SK-N-SH treated with all-trans-retinoic acid at 6 μM for 48 hours (cell line): ENCODE data around the gene PPFIA3.

ENCODE experiments used
- ARNTL ChIP-seq: fragments of 450-650 bp; formaldehyde crosslinking; IDR thresholded peaks from 2 replicates; pipeline ENCODE4 v1.5.0; 2020; ENCODE audit warnings: low read depth, mild to moderate bottlenecking, moderate library complexity, borderline replicate concordance
- BACH2 ChIP-seq: fragments of 250-450 bp; sonication (Bioruptor Pico); IDR thresholded peaks from 2 replicates; pipeline ENCODE4 v1.9.0; 2021; ENCODE audit warnings: mild to moderate bottlenecking, borderline replicate concordance
- CSRNP3 ChIP-seq: fragments of 250-450 bp; sonication (Bioruptor Pico); IDR thresholded peaks from 2 replicates; pipeline ENCODE4 v1.5.1; 2021; ENCODE audit warnings: mild to moderate bottlenecking, moderate library complexity
- RARB ChIP-seq: fragments of 250-450 bp; sonication (Bioruptor Pico); IDR thresholded peaks from 2 replicates; pipeline ENCODE4 v1.8.0; 2021; ENCODE audit warnings: mild to moderate bottlenecking, moderate library complexity
- ZFP30 ChIP-seq: fragments of 450-650 bp; formaldehyde crosslinking; IDR thresholded peaks from 2 replicates; pipeline ENCODE4 v1.5.0; 2022; ENCODE audit warnings: mild to moderate bottlenecking, moderate library complexity
- ZNF8 ChIP-seq: fragments of 450-650 bp; formaldehyde crosslinking; IDR thresholded peaks from 2 replicates; pipeline ENCODE4 v1.5.0; 2020; ENCODE audit warnings: mild to moderate bottlenecking, moderate library complexity

- TF ChIP-seq BACH2 (CRISPR knock-in tag) (no peak), ZFP30 (CRISPR knock-in tag) (no peak), RARB (no peak), ARNTL (CRISPR knock-in tag) (no peak), ZNF8 (CRISPR knock-in tag) (no peak), CSRNP3 (no peak)
These were observed 32.8 kb downstream of the PPFIA3 start for GRCh38 chr19:49152119-49152550.
